K562 (cell line): ENCODE measurements around the gene PPP1CA. TPM values are rescaled to one million over a fixed set of nuclear protein-coding genes. Genes with fewer than 3 reads are reported as not detected.

ENCODE experiments used
- ATAC-seq: fragments of 200-7000 bp; cut with Tn5 transposase; 3 replicates; pipeline ENCODE4 v1.9.1; 2020; ENCODE audit warnings: moderate library complexity
- BruUV-seq: library from RNA; stranded (reverse); fragments of 400-500 nt; replicated peaks from 2 replicates; lab custom pipeline; 2021; lab: Mats Ljungman, UMichigan
- CTCF ChIA-PET: fragments of 300-600 bp; formaldehyde crosslinking; extraction: SDS; loops from one replicate; lab custom pipeline; 2021; ENCODE audit warnings: low intra/inter-chr PET ratio; lab: Yijun Ruan, JAX
- POLR2A ChIA-PET: fragments of 300-600, 350-650 bp; sonication (Branson Sonifier 250); formaldehyde crosslinking; extraction: SDS; loops from one replicate; lab custom pipeline; 2021; ENCODE audit warnings: antibody characterized with exemption, inconsistent platforms; lab: Yijun Ruan, JAX
- DNase-seq, 4 experiments: peaks; one replicate each; pipeline versions ENCODE4 v3.0.0 to v3.0.0-alpha.2; 2011 to 2018; ENCODE audit warnings: low spot score in 3 of 4, mixed read lengths in 3 of 4; ENCODE audit errors: extremely low read depth in 1 of 4
- FAIRE-seq: peaks from 2 replicates; lab custom pipeline; 2011; peaks lifted over from hg19 to GRCh38; lab: Jason Lieb, UNC
- H2AFZ ChIP-seq: 2 replicates; pipeline ENCODE4 v1.6.0; 2011; ENCODE audit warnings: low read depth, low read length, control low read depth, inconsistent platforms
- H3K27ac ChIP-seq: fragments of 200-600 bp; 3 replicates; pipeline ENCODE4 v1.8.0; 2011; ENCODE audit warnings: low read depth, mild to moderate bottlenecking, control low read depth, inconsistent platforms, low read length, moderate library complexity, mixed read lengths; ENCODE audit errors: extremely low read depth
- H3K27me3 ChIP-seq, 2 experiments: fragments of 300-600 bp in 1 of 2; 2 replicates in 1 of 2; 3 replicates in 1 of 2; pipeline versions ENCODE4 v1.6.0 to v1.8.0; 2011; ENCODE audit warnings: inconsistent platforms in 2 of 2, low read length in 2 of 2, mild to moderate bottlenecking in 1 of 2, mixed read lengths in 1 of 2, moderate library complexity in 1 of 2; ENCODE audit not compliant: control insufficient read depth in 2 of 2, insufficient read depth in 2 of 2
- H3K36me3 ChIP-seq: fragments of 300-600 bp; 3 replicates; pipeline ENCODE4 v1.8.0; 2011; ENCODE audit warnings: mild to moderate bottlenecking, low read length, inconsistent platforms; ENCODE audit not compliant: control insufficient read depth, insufficient read depth
- H3K4me1 ChIP-seq, 2 experiments: fragments of 200-600 bp in 1 of 2; replicated peaks in 1 of 2; 2 replicates in 1 of 2; 3 replicates in 1 of 2; pipeline versions ENCODE4 v1.5.1 to v1.8.0; 2011; ENCODE audit warnings: inconsistent platforms in 2 of 2, low read length in 2 of 2, mild to moderate bottlenecking in 1 of 2, mixed read lengths in 1 of 2, moderate library complexity in 1 of 2; ENCODE audit not compliant: control insufficient read depth in 2 of 2, insufficient read depth in 2 of 2
- H3K4me2 ChIP-seq: 2 replicates; pipeline ENCODE4 v1.6.1; 2011; ENCODE audit warnings: low read length, control low read depth, inconsistent platforms, mixed read lengths; ENCODE audit not compliant: insufficient read depth
- H3K4me3 ChIP-seq: fragments of 200-600 bp; sonication (generic), shearing (Covaris generic); 2 replicates; pipeline ENCODE4 v1.5.1; 2016; ENCODE audit warnings: control low read depth, inconsistent platforms
- H3K79me2 ChIP-seq: fragments of 200-600 bp; 3 replicates; pipeline ENCODE4 v1.8.0; 2011; ENCODE audit warnings: low read length, inconsistent platforms; ENCODE audit not compliant: control insufficient read depth, insufficient read depth
- H3K9ac ChIP-seq, 2 experiments: 2 replicates each; pipeline versions ENCODE4 v1.6.0 to v1.6.1; 2011; ENCODE audit warnings: low read depth in 2 of 2, low read length in 2 of 2, control low read depth in 1 of 2, inconsistent platforms in 1 of 2, mild to moderate bottlenecking in 1 of 2, mixed read lengths in 1 of 2; ENCODE audit not compliant: insufficient read depth in 1 of 2
- H3K9me1 ChIP-seq: one replicate; pipeline ENCODE4 v1.6.0; 2011; ENCODE audit warnings: inconsistent platforms, mild to moderate bottlenecking, low read length, moderate library complexity; ENCODE audit not compliant: control insufficient read depth, insufficient read depth
- H3K9me3 ChIP-seq: replicated peaks from 2 replicates; pipeline ENCODE4 v1.5.1; 2011; ENCODE audit warnings: low read depth, low read length, inconsistent platforms; ENCODE audit not compliant: control insufficient read depth, insufficient read depth
- H4K20me1 ChIP-seq: replicated peaks from 2 replicates; pipeline ENCODE4 v1.6.1; 2011; ENCODE audit warnings: low read length, inconsistent platforms, mixed read lengths; ENCODE audit not compliant: control insufficient read depth, insufficient read depth
- ELF1 ChIP-seq: fragments of 200-800 bp; sonication (Bioruptor generic); IDR thresholded peaks from 2 replicates; pipeline ENCODE4 v1.6.1; 2016; ENCODE audit warnings: missing genetic modification characterization, missing compliant biosample characterization
- HDAC1 ChIP-seq, 2 experiments: fragments of 450-650 bp; IDR thresholded peaks; 2 replicates each; pipeline ENCODE4 v1.6.1; 2016 to 2017; ENCODE audit warnings: inconsistent platforms in 1 of 2, mild to moderate bottlenecking in 1 of 2, moderate library complexity in 1 of 2
- MEIS2 ChIP-seq: fragments of 450-650 bp; IDR thresholded peaks from 2 replicates; pipeline ENCODE4 v1.6.1; 2014; ENCODE audit warnings: mild to moderate bottlenecking; ENCODE audit not compliant: partially characterized antibody
- MYNN ChIP-seq, 2 experiments: sonication (generic); formaldehyde crosslinking in 1 of 2; IDR thresholded peaks; 2 replicates each; pipeline versions ENCODE4 v1.5.0 to v1.6.1; 2016 to 2020; ENCODE audit warnings: antibody characterized with exemption in 1 of 2, missing genetic modification reagents in 1 of 2
- POLR2G ChIP-seq: fragments of 200-400 bp; formaldehyde crosslinking; IDR thresholded peaks from 2 replicates; pipeline ENCODE4 v1.6.1; 2017; ENCODE audit warnings: low read depth, mild to moderate bottlenecking, antibody characterized with exemption, low read length, moderate library complexity
- PTRF ChIP-seq: fragments of 450-650 bp; IDR thresholded peaks from 2 replicates; pipeline ENCODE4 v1.6.1; 2016; ENCODE audit warnings: mild to moderate bottlenecking, missing genetic modification characterization, missing compliant biosample characterization
- SRSF3 ChIP-seq: fragments of 200-400 bp; formaldehyde crosslinking; IDR thresholded peaks from 2 replicates; pipeline ENCODE4 v1.6.1; 2016; ENCODE audit warnings: mild to moderate bottlenecking, low read length, moderate library complexity; ENCODE audit not compliant: insufficient read depth
- TRIM28 ChIP-seq: fragments of 450-650 bp; IDR thresholded peaks from 2 replicates; pipeline ENCODE4 v1.6.1; 2017
- ZNF274 ChIP-seq: IDR thresholded peaks from 2 replicates; pipeline ENCODE4 v1.6.1; 2011; ENCODE audit warnings: low read depth, mild to moderate bottlenecking, low read length, moderate library complexity, borderline replicate concordance
- WGBS: fragments of 100-300 bp; shearing (Covaris generic); methylation state at CpG from one replicate; pipeline ENCODE4 v1.1.6; 2016; ENCODE audit warnings: low coverage, mixed read lengths; ENCODE audit not compliant: insufficient coverage; ENCODE audit errors: missing lambda C conversion rate; 5-methylcytosine and 5-hydroxymethylcytosine counted together
- in situ Hi-C: fragments of 300-500 bp; cut with MboI; formaldehyde crosslinking; loops from 4 replicates; pipeline ENCODE4 v1.15.0; 2018; ENCODE audit warnings: inconsistent platforms, mixed read lengths
- intact Hi-C: fragments of 100-400 bp; cut with micrococcal nuclease; formaldehyde crosslinking; loops from 2 replicates; pipeline ENCODE4 v1.14.2; 2022
- polyA plus RNA-seq, 8 experiments: library from polyadenylated mRNA; depleted of rRNA in 4 of 8; stranded (reverse) in 5 of 8; unstranded in 3 of 8; fragments of >200 nt; fragmentation: Nextera tagmentation in 2 of 8; fragmentation: Illumina TruSeq in 1 of 8; extraction: Ambion mirVana in 2 of 8; extraction: Trizol in 1 of 8; gene quantifications; 2 replicates each; pipeline versions ENCODE4 v1.2.1 to v1.2.3, GENCODE V29; 2011 to 2014; ENCODE audit warnings: inconsistent platforms in 1 of 8, missing spikeins in 1 of 8
- total RNA-seq, 7 experiments: library from RNA; depleted of rRNA in 6 of 7; stranded (reverse); fragments of >200 nt in 6 of 7; fragmentation: Illumina TruSeq in 2 of 7; extraction: Trizol in 2 of 7; gene quantifications; 2 replicates each; pipeline versions ENCODE4 v1.2.1 to v1.2.3, GENCODE V29; 2011 to 2021; ENCODE audit warnings: low replicate concordance in 1 of 7

The PPP1CA gene
- total and polyA plus RNA-seq, 9 of the 15 experiments (the other 6 are each of a cell fraction or from before 2014, with no cell fraction given) = 18.2 to 242 (median 188) TPM

- TF ChIP-seq TRIM28 (no peak), MYNN (IDR thresholded peaks at IDR 0.05) (no peak), MYNN (CRISPR knock-in tag; IDR thresholded peaks at IDR 0.05) (no peak), SRSF3 (no peak), HDAC1 (IDR thresholded peaks at IDR 0.05) (no peak), ELF1 (tag) (no peak), ZNF274 (no peak), PTRF (tag) (no peak)
Observed at GRCh38 chr11:67410369-67410831, 8.7 kb upstream of the PPP1CA start (continued).

GRCh38 chr11:67409781-67410368 lies 8.2 kb upstream of the PPP1CA start:
- no peaks in the 10 kb centered on the region for H3K9me3 ChIP-seq
- H3K27ac ChIP-seq = no peak overlapping the region
- in situ Hi-C loops (no loop called here), intact Hi-C loops (no loop called here)
- no peaks in the 10 kb centered on the region for H3K27me3 ChIP-seq
- peaks cover 21 to 66% of the 10 kb centered on the region in 2 experiments for H3K4me1 ChIP-seq
- H4K20me1 ChIP-seq = no peaks in the 10 kb centered on the region; the same call in 1 of the 2 replicates
- no peaks in the 10 kb centered on the region for H3K9me1 ChIP-seq
- ChIA-PET POLR2A (no interaction called here), CTCF (no interaction called here)
- TF ChIP-seq POLR2G (0 out of 2 replicates have a peak, but pooled peaks have one; percentile 3), MEIS2 (no peak)
- peak; percentile 22; the same call in 1 of the 3 replicates for ATAC-seq
- WGBS = 34% methylated on average over 9 of the region's 13 CpGs
- no peak overlapping the region for H2AFZ ChIP-seq
- H3K4me2 ChIP-seq = no peak overlapping the region
- H3K9ac ChIP-seq = peak overlapping the region in 1 of 2 experiments; percentile 69; a peak in 2 of 4 replicates
- DNase-seq = peak in 3 of 4 experiments; percentile 31 to 40 (median 31)
- no peak overlapping the region for H3K4me3 ChIP-seq
- no TSS peak for BruUV-seq
- no peaks in the 10 kb centered on the region for H3K36me3 ChIP-seq
- no peaks in the 10 kb centered on the region for H3K79me2 ChIP-seq
- no peak for FAIRE-seq
